SK-N-SH treated with all-trans-retinoic acid at 6 μM for 48 hours (cell line): ENCODE data around the gene TCEAL3.

ENCODE experiments used
- CSRNP3 ChIP-seq: fragments of 250-450 bp; sonication (Bioruptor Pico); IDR thresholded peaks from 2 replicates; pipeline ENCODE4 v1.5.1; 2021; ENCODE audit warnings: mild to moderate bottlenecking, moderate library complexity
- ESRRG ChIP-seq: fragments of 250-450 bp; sonication (Bioruptor Pico); IDR thresholded peaks from 2 replicates; pipeline ENCODE4 v1.6.1; 2021; ENCODE audit warnings: mild to moderate bottlenecking
- GLIS3 ChIP-seq: fragments of 250-450 bp; sonication (Bioruptor Pico); IDR thresholded peaks from 2 replicates; pipeline ENCODE4 v1.5.0; 2020; ENCODE audit warnings: mild to moderate bottlenecking, moderate library complexity
- POU6F1 ChIP-seq: fragments of 250-450 bp; sonication (Bioruptor Pico); IDR thresholded peaks from 2 replicates; pipeline ENCODE4 v1.8.0; 2021; ENCODE audit warnings: low read depth, mild to moderate bottlenecking, moderate library complexity, borderline replicate concordance
- PPARA ChIP-seq: fragments of 250-450 bp; sonication (Bioruptor Pico); IDR thresholded peaks from 2 replicates; pipeline ENCODE4 v1.5.0; 2020; ENCODE audit warnings: mild to moderate bottlenecking, borderline replicate concordance
- RARB ChIP-seq: fragments of 250-450 bp; sonication (Bioruptor Pico); IDR thresholded peaks from 2 replicates; pipeline ENCODE4 v1.8.0; 2021; ENCODE audit warnings: mild to moderate bottlenecking, moderate library complexity
- SNAI2 ChIP-seq: fragments of 250-450 bp; sonication (Bioruptor Pico); IDR thresholded peaks from 2 replicates; pipeline ENCODE4 v1.5.0; 2020; ENCODE audit warnings: mild to moderate bottlenecking, moderate library complexity
- ZFP30 ChIP-seq: fragments of 450-650 bp; formaldehyde crosslinking; IDR thresholded peaks from 2 replicates; pipeline ENCODE4 v1.5.0; 2022; ENCODE audit warnings: mild to moderate bottlenecking, moderate library complexity
- TF ChIP-seq, protein P1 (sequence below): fragments of 250-450 bp; sonication (Bioruptor Pico); IDR thresholded peaks from 2 replicates; pipeline ENCODE4 v1.8.0; 2020; ENCODE audit warnings: mild to moderate bottlenecking, moderate library complexity, borderline replicate concordance

DNA sequence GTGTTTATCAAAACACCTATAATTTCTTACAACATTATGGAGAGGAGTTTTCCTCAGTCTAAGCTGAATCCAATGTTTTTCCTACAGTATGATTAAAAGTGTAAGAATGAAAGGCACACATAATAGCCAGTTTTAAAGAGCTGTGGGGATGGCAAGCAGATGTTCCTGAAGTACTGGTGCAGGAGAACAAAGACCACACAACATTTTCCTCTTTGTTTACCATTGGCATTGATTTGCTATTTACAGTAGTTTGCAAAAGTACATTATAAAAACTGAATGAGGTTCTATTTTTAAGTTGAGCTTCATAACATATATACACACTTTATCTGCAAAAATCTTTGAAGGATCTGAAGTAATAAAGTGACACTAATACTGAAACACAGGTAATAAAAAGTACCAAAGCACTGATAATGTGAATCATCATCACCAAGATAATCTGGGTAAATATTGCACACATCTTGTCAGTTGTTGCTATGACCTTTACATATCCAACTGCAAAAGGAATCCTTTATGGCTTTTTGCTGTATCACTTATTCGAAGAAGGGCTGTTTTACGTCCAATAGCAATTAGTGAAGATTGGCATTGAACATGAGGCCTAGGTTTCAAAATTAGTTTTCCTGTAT, 43.5 kb downstream of the TCEAL3 start:
- no peak for TF ChIP-seq GLIS3 (CRISPR knock-in tag)
- TF ChIP-seq SNAI2 (CRISPR knock-in tag), result no peak
- no peak for TF ChIP-seq CSRNP3 (CRISPR knock-in tag)
- TF ChIP-seq PPARA (CRISPR knock-in tag), result no peak
- no peak for TF ChIP-seq RARB (CRISPR knock-in tag)
- TF ChIP-seq, protein P1, sequence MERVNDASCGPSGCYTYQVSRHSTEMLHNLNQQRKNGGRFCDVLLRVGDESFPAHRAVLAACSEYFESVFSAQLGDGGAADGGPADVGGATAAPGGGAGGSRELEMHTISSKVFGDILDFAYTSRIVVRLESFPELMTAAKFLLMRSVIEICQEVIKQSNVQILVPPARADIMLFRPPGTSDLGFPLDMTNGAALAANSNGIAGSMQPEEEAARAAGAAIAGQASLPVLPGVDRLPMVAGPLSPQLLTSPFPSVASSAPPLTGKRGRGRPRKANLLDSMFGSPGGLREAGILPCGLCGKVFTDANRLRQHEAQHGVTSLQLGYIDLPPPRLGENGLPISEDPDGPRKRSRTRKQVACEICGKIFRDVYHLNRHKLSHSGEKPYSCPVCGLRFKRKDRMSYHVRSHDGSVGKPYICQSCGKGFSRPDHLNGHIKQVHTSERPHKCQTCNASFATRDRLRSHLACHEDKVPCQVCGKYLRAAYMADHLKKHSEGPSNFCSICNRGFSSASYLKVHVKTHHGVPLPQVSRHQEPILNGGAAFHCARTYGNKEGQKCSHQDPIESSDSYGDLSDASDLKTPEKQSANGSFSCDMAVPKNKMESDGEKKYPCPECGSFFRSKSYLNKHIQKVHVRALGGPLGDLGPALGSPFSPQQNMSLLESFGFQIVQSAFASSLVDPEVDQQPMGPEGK (CRISPR knock-in tag), result no peak
- no peak for TF ChIP-seq ZFP30 (CRISPR knock-in tag)
- no peak for TF ChIP-seq POU6F1 (CRISPR knock-in tag)
- TF ChIP-seq ESRRG (CRISPR knock-in tag), result no peak
